A549 (cell line): Measurements from ENCODE around the gene GFOD2.
"Not testable (repeated sequence)": the region's sequence is repeated elsewhere in the genome, so short reads cannot be mapped to it uniquely, and the experiment has no call there.

Experiments used
- POLR2A ChIP-seq: IDR thresholded peaks from 2 replicates; pipeline ENCODE4 v1.6.1; 2012; ENCODE audit warnings: mild to moderate bottlenecking, low read length
- POLR2AphosphoS2 ChIP-seq: conservative IDR thresholded peaks from 2 replicates; pipeline ENCODE4 v1.6.1; 2012; ENCODE audit warnings: low read length, improper control_type of control experiment, inconsistent platforms
- RAD21 ChIP-seq, 2 experiments: fragments of >200 bp in 1 of 2; sonication (Bioruptor Twin) in 1 of 2; formaldehyde crosslinking in 1 of 2; IDR thresholded peaks in 1 of 2; conservative IDR thresholded peaks in 1 of 2; 2 replicates in 1 of 2; 3 replicates in 1 of 2; pipeline ENCODE4 v1.6.1; 2012 to 2018; ENCODE audit warnings: inconsistent platforms in 1 of 2
- TF ChIP-seq, protein P1 (sequence below): fragments of >200 bp; sonication (Bioruptor Twin); formaldehyde crosslinking; IDR thresholded peaks from 3 replicates; pipeline ENCODE4 v1.5.1; 2016
- TF ChIP-seq, protein P2 (sequence below): IDR thresholded peaks from 2 replicates; pipeline ENCODE4 v1.6.1; 2012
- TF ChIP-seq, protein P3 (sequence below): fragments of 200-600 bp; sonication (generic); IDR thresholded peaks from 2 replicates; pipeline ENCODE4 v1.6.1; 2016; ENCODE audit warnings: antibody characterized with exemption, mild to moderate bottlenecking, moderate library complexity
- TF ChIP-seq, protein P4 (sequence below): fragments of 450-650 bp; IDR thresholded peaks from 2 replicates; pipeline ENCODE4 v1.6.1; 2014; ENCODE audit warnings: antibody characterized with exemption

DNA sequence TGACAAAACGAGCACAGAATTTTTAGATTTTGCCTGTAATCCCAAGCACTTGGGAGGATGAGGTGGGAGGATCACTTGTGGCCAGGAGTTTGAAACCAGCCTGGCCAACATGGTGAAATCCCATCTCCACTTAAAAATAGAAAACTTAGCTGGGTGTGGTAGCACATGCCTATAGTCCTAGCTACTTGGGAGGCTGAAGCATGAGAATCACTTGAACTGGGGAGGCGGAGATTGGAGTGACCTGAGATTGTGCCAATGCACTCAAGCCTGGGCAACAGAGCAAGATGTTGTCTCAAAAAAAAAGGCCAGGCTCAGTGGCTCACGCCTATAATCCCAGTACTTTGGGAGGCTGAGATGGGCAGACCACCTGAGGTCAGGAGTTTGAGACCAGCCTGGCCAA is 32.2 kb upstream of the GFOD2 start:
- TF ChIP-seq POLR2A; POLR2AphosphoS2; RAD21 (conservative IDR thresholded peaks at IDR 0.05 in 1 of 2, IDR thresholded peaks at IDR 0.05 in 1 of 2): not testable (repeated sequence)
- TF ChIP-seq, protein P1, sequence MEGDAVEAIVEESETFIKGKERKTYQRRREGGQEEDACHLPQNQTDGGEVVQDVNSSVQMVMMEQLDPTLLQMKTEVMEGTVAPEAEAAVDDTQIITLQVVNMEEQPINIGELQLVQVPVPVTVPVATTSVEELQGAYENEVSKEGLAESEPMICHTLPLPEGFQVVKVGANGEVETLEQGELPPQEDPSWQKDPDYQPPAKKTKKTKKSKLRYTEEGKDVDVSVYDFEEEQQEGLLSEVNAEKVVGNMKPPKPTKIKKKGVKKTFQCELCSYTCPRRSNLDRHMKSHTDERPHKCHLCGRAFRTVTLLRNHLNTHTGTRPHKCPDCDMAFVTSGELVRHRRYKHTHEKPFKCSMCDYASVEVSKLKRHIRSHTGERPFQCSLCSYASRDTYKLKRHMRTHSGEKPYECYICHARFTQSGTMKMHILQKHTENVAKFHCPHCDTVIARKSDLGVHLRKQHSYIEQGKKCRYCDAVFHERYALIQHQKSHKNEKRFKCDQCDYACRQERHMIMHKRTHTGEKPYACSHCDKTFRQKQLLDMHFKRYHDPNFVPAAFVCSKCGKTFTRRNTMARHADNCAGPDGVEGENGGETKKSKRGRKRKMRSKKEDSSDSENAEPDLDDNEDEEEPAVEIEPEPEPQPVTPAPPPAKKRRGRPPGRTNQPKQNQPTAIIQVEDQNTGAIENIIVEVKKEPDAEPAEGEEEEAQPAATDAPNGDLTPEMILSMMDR: not testable (repeated sequence)
- TF ChIP-seq, protein P2, sequence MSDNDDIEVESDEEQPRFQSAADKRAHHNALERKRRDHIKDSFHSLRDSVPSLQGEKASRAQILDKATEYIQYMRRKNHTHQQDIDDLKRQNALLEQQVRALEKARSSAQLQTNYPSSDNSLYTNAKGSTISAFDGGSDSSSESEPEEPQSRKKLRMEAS: not testable (repeated sequence)
- TF ChIP-seq, protein P3, sequence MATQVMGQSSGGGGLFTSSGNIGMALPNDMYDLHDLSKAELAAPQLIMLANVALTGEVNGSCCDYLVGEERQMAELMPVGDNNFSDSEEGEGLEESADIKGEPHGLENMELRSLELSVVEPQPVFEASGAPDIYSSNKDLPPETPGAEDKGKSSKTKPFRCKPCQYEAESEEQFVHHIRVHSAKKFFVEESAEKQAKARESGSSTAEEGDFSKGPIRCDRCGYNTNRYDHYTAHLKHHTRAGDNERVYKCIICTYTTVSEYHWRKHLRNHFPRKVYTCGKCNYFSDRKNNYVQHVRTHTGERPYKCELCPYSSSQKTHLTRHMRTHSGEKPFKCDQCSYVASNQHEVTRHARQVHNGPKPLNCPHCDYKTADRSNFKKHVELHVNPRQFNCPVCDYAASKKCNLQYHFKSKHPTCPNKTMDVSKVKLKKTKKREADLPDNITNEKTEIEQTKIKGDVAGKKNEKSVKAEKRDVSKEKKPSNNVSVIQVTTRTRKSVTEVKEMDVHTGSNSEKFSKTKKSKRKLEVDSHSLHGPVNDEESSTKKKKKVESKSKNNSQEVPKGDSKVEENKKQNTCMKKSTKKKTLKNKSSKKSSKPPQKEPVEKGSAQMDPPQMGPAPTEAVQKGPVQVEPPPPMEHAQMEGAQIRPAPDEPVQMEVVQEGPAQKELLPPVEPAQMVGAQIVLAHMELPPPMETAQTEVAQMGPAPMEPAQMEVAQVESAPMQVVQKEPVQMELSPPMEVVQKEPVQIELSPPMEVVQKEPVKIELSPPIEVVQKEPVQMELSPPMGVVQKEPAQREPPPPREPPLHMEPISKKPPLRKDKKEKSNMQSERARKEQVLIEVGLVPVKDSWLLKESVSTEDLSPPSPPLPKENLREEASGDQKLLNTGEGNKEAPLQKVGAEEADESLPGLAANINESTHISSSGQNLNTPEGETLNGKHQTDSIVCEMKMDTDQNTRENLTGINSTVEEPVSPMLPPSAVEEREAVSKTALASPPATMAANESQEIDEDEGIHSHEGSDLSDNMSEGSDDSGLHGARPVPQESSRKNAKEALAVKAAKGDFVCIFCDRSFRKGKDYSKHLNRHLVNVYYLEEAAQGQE: not testable (repeated sequence)
- TF ChIP-seq, protein P4, sequence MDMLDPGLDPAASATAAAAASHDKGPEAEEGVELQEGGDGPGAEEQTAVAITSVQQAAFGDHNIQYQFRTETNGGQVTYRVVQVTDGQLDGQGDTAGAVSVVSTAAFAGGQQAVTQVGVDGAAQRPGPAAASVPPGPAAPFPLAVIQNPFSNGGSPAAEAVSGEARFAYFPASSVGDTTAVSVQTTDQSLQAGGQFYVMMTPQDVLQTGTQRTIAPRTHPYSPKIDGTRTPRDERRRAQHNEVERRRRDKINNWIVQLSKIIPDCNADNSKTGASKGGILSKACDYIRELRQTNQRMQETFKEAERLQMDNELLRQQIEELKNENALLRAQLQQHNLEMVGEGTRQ: not testable (repeated sequence)
